A673 (cell line): ENCODE measurements around the gene TEAD1.

Experiments
- CTCF ChIP-seq: fragments of 300-800, 200-600 bp; sonication (generic); conservative IDR thresholded peaks from 2 replicates; pipeline ENCODE4 v1.5.1; 2017; ENCODE audit warnings: low read depth, mild to moderate bottlenecking, antibody characterized with exemption, low read length, moderate library complexity, mixed read lengths
- EZH2 ChIP-seq: fragments of 200-600 bp; sonication (generic); IDR thresholded peaks from 2 replicates; pipeline ENCODE4 v1.6.1; 2017; ENCODE audit warnings: borderline replicate concordance, low read depth, mild to moderate bottlenecking, mixed read lengths, antibody characterized with exemption, low read length; ENCODE audit not compliant: poor library complexity, severe bottlenecking

DNA sequence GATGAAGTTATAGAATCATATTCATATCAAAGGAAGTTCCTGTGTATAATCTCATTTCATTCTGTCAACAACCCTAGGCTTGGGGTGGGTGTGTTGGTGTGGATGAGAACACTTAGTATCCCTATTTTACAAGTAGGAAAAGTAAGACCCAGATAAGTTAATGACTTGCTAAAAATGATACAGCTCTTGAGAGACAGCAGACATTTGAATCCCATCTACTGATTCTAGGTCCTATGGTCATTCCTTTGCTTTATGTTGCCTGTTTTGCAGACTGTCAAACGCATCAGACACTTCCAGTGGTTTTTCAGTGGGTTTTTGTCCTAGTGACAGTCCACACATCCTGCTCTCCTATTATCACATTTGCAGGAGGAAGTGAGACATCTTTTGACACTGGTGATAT lies 153.1 kb downstream of the TEAD1 start:
- TF ChIP-seq CTCF (no peak), EZH2 (no peak)
